Ecto neural progenitor cell (in vitro differentiated cells): ENCODE results near the gene NPHP4.
"Not testable (repeated sequence)": the region's sequence is repeated elsewhere in the genome, so short reads cannot be mapped to it uniquely, and the experiment has no call there.

ENCODE experiments used
- DNase-seq: peaks from one replicate; pipeline ENCODE4 v3.0.0-alpha.2; 2018; ENCODE audit warnings: low spot score

NPHP4 gene

GRCh38 chr1:6023346-6023745, 31.1 kb upstream of the NPHP4 start:
- DNase-seq: no peak

DNA sequence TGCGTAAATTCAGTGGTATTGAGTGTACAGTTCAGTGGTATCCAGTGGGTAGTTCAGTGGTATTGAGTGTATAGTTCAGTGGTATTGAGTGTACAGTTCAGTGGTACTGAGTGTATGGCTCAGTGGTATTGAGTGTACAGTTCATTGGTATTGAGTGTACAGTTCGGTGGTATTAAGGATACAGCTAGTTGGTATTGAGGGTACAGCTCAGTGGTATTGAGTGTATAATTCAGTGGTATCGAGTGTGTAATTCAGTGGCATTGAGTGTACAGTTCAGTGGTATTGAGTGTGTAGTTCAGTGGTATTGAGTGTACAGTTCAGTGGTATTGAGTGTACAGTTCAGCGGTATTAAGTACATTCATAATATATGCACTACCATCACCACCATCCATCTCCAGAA, 30.0 kb upstream of the NPHP4 start:
- no peak for DNase-seq

DNA sequence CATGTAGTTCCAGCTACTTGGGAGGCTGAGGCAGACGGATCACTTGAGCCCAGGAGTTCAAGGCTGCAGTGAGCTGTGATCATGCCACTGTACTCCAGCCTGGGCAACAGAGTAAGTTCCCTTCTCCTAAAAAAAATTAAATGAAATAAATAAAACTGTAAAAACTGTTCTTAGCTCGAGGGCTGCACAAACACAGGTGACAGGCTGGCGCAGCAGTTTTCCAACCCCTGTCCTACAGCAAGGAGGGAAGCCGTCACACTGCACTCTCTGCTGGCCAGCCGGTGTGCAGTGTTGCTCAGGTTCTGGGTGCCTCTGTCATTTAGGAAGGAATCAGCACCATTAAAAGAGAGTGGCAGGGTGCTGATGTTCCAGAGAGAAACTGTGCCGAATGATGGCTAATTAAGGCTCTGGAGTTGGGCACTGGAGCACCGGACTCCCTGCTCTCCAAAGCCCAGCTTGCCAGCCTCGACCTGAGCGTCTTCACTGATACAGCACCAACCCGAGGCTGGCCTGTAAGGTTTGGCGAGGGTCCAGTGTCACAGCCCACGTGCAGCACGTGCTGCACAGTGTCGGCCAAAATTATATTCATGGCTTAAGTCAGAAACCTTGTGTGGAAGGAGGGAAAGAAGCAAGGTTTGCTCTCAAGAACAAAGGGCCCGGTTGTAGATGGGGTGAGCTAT, 27.1 kb upstream of the NPHP4 start:
- DNase-seq: no peak

GRCh38 chr1:6017654-6018053, 25.4 kb upstream of the NPHP4 start:
- DNase-seq: not testable (repeated sequence)

- no peak for DNase-seq
Observed at GRCh38 chr1:6016191-6016865, 24.1 kb upstream of the NPHP4 start.

- no peak for DNase-seq
Observed at GRCh38 chr1:6014130-6014999, 22.1 kb upstream of the NPHP4 start.

DNA sequence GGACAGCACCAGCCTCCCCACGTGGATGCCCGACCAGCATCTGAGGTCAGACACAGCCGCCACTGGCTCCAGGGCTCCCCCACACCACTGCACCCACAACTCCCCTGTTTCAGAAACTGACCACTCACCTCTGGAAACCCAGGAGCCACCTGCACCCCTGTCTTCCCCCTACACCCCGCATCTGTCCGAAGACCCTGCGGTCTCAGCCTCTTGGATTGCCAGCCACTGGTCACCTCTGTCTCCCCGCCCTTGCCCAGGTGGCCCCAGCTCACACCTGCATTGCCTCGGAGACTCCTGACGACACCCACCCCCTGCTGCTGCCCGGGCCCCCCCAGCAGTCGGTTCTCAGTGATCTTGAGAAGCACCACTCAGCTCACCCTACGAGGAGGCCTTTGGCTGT, 21.3 kb upstream of the NPHP4 start:
- DNase-seq: no peak

- DNase-seq: no peak
Observed at GRCh38 chr1:6012529-6013318, 20.5 kb upstream of the NPHP4 start.

DNA sequence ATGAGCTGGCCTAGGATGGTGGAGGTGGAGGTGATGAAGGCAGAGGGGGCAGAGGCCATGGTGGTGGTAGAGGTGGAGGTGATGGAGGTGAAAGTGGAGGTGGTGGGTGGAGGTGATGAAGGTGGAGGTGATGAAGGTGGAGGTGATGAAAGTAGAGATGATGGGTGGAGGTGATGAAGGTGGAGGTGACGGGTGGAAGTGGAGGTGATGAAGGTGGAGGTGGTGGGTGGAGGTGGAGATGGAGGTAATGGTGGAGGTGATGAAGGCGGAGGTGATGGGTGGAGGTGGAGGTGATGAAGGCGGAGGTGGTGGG, 19.7 kb upstream of the NPHP4 start:
- DNase-seq: no peak

- DNase-seq: no peak
Observed at GRCh38 chr1:6011161-6011945, 19.1 kb upstream of the NPHP4 start.

- no peak for DNase-seq
Observed at GRCh38 chr1:6010554-6010953, 18.3 kb upstream of the NPHP4 start.

- no peak for DNase-seq
Observed at GRCh38 chr1:6009120-6010040, 17.2 kb upstream of the NPHP4 start.

DNA sequence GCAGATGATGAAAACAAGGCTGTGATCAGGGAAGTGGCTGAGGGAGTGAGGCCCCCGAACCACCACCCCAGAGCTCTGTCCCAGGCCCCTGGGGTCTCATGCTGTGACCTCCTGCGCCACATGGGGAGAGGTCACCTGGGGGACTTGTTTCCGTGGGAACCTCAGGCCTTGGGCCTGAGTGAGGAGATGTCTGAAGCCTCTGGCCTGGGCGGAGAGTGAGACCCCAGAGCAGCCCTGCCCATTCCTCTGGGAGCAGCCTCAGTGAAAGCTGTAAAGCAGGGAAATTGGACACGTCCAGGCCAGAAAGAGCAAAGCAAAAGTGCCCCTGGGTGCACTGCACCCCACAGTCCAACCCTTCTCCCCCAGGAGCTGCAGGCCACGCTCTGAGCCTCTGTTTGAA, 16.5 kb upstream of the NPHP4 start:
- no peak for DNase-seq

DNA sequence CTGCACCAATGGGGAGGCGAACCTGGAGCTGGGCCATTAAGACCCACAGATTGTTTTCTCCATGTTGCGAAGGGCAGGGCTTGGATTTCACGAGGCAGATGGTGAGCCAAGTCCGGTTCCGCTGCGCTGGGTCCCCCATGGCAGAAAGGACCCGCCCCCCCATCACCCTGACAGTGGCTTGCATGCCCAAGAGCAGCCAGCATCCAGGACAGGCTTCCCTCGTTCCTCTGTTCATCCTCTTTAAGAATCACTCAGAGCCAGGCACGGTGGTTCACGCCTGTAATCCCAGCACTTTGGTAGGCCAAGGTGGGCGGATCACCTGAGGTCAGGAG, 15.8 kb upstream of the NPHP4 start:
- DNase-seq: no peak

DNA sequence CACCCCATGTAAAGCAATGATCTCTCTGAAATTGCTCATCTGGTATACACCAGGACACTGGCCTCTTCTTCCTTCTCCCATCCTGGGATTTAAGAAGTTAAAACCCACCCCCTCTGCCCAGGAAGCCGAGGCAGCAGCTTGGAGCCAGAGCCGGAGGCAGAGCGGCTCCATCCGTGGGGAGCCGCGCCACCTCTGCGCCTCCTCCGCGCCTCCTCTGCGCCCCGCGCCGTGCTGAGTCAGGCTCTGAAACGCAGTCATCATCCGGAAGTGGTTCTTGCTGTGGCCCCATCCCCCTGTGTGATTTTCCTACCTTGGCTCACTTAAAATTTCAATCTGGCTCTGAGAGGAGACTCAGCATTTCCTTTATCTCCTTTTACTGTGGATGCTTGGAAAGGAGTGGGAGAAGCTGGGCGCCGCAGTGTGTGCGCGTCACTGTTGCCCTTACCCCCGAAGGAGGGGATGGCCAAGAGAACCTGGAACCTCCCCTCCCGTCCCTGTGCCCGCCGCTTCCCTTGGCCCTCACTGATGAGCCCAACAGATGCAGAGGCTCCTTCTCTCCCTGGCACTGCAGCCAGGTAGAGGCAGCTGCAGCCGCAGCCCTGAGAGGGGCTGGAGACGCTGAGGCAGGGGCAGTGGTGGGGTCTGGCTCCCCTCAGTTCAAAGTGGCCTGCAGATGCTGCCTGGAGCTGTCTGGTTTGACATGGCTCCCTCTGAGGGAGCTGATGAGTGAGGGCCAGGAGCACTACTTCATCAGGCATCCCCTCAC, 15.3 kb upstream of the NPHP4 start:
- no peak for DNase-seq

DNA sequence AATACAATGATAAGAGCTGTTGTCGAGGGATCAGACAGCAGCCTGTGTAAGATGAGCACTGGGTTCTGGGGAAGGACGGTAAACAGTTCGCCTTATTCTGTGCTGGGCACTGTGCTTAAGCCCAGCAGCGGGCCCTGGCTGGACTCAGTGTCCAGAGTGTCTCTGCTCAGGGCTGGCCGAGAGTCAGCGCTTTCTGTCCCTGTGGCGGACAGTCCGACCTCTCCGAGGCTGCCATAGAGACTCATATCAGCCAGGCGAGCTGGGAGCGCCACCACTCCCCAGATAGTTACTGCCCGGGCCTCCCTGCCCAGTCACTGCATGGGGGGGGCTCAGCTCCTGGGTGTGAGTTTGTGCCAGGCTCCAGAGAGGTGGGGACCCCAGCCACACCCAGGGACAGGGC, 14.7 kb upstream of the NPHP4 start:
- DNase-seq: no peak

GRCh38 chr1:6005276-6005917, 13.2 kb upstream of the NPHP4 start:
- DNase-seq: no peak

GRCh38 chr1:6004412-6005123, 12.3 kb upstream of the NPHP4 start:
- no peak for DNase-seq
